Measurements from ENCODE around the gene ARSA.
"Not testable (repeated sequence)": the region's sequence is repeated elsewhere in the genome, so short reads cannot be mapped to it uniquely, and the experiment has no call there.

The ARSA gene

DNA sequence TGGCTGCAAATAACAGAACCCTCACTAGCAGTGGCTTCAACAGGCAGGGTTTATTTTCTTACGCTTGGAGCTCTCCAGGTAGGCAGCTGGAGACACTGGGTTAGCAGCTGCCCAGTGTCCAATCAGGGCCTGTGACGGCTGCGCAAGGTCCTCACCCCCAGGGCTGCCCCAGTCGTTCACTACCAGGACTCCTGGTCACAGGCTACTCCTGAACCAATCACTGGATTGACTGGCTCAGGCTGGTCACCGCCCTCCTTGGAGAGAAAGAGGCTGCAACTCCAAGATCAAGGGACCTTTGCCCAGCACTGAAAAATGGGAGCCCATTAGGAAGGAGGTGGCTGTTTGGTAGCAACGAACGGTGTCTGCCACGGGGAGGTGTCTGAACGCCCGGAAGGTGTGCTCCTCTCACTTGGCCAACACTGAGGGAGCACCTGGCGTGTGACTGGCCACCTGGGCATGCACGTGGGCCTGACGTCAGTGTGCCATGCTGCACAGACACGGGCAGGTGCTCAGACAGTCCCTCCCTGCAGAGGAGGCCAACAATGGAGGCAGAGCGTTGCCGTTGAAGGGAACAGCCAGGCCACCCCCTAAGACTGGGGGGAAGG lies 5.1 kb downstream of the ARSA start:
- TF ChIP-seq CTCF (conservative IDR thresholded peaks at IDR 0.05) = no peak
- H3K27ac ChIP-seq = peak overlapping the region; percentile 47

DNA sequence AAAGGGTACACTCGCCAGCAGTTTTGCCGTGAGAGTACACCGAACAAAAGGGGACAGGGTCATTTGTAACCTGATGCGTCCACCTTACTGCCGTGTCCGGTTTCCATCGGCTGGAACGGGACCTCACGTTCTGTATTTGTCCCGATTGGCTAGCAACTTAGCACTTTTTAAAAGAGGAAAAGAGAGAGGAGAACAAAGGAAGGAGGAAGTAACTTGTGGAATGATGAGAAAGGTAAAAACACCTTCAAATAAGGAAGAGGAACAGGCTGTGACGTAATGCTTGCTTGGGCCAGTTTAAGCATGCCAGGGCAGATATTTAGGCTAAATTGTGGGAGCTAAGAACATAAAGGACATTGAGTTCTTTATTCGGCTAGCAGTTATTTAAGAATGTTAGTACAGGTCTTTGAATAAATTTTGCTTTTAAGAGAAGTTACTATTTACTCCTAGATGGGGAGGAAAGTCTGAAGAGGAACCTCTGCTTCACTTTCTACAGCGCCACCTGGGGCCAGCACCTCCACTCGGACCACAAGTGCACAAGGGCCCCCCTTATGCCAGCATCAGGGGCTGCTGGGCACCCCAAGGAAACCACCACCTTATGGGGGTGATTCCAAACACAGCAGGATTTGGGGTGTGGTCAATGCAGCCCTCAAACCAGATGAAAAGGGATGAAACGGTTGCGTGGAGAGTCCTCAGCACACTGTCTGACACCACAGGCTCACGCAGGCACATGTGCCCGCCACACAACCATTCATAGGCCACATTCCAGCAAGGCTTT lies 5.8 kb downstream of the ARSA start:
- peak; percentile 16; the same call in 1 of the 2 replicates for TF ChIP-seq CTCF (conservative IDR thresholded peaks at IDR 0.05)
- H3K27ac ChIP-seq = peak overlapping the region; percentile 47

- H3K27ac ChIP-seq = peak overlapping the region; percentile 47
- TF ChIP-seq CTCF (conservative IDR thresholded peaks at IDR 0.05) = no peak
Observed at GRCh38 chr22:50621356-50621880, 6.5 kb downstream of the ARSA start.

DNA sequence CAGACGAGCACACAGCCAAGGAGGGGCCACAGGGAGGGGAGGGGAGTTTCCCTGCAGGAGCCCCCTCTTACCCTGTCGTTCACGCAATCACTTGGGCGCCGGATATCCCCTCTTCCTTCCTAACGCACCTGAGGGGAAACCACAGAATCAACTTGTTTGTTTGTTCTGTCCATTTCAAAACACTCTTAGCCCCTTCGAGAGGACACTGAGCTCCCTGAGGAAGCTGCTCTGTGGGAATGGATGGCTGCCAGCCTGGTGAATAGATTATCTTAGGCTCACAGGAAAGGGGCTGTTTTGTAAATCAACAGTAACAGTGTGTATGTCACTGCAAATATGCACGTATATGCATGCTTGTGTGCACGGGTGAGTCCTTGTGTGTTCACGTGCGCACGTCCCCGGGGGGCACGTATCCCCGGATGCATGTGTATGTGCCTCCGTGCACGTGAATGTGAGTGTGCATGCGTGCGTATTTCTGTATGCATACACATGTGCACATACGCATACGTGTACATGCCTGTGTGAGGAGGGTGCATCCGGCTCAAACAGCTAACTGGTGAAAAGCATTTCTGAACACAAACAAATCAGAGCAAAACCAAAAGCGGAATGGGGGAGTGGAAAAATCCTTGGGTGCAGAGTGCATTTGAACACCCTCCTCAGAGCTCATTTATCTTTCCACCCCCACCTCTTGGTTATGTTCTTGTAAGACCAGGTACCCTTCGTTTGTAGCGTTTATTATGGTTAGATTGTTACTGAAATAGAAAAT lies 7.2 kb downstream of the ARSA start:
- peak overlapping the region; percentile 47 for H3K27ac ChIP-seq
- peak; percentile 33 for TF ChIP-seq CTCF (conservative IDR thresholded peaks at IDR 0.05)

- not testable (repeated sequence) for H3K27ac ChIP-seq
Observed at GRCh38 chr22:50614296-50614695, 13.7 kb downstream of the ARSA start.

DNA sequence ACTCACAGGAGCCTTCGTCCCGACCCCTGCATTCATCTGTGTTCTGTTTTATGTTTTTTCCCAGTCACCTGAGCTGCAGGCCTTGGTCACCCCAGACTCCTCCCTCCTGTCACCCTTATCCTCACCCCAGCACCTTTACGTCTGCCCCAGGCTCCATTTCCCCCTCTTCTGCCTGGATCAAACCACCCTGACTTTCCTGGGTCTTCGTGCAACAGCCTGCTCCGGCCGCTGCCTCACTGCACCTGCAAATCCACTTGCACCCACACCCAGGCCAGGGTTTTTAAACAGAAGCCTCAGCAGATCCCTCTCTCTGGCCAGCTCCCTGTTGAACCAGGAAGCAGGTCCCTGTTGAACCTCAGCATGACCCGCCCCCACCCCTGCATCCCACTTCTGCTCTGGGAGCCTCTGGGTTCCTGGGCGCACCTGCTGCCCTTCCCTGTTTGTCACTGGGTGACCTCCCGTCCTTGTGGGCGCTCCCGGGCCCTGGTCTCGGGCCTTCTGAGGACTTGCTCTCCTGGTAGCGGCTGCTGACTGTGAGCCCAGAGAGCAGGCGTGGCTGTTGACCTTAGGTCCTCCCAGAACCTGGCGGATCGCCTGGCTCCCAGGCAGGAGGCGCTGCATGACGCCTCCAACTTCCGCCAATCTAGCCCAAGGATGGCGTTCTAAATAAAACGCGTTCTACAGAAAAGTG lies 14.5 kb downstream of the ARSA start:
- TF ChIP-seq CTCF (conservative IDR thresholded peaks at IDR 0.05) = no peak
- H3K27ac ChIP-seq = no peak overlapping the region

- no peak for TF ChIP-seq CTCF (conservative IDR thresholded peaks at IDR 0.05)
- no peak overlapping the region for H3K27ac ChIP-seq
Observed at GRCh38 chr22:50612528-50613221, 15.3 kb downstream of the ARSA start.
